ENCODE data around the gene TBX21. TPM values are rescaled to one million over a fixed set of nuclear protein-coding genes. Genes with fewer than 3 reads are reported as not detected.
A peak's percentile ranks its signal among the peaks of the same experiment; 100 is the strongest.

The TBX21 gene
- total and polyA plus RNA-seq, 8 donors = 0.25 to 2.8 (median 0.46) TPM; not detected in 1

- H3K4me3 ChIP-seq = no peak overlapping the region
- H3K36me3 ChIP-seq = no peaks in the 10 kb centered on the region
- H3K9me3 ChIP-seq = no peaks in the 10 kb centered on the region
- ATAC-seq (peak; percentile 33), DNase-seq (peak in 1 of 4 donors; percentile 32)
- H3K27ac ChIP-seq = no peak overlapping the region
- peaks cover 11 to 59% of the 10 kb centered on the region in 2 donors for H3K27me3 ChIP-seq
- H3K4me1 ChIP-seq = no peaks in the 10 kb centered on the region
- intact Hi-C loops (cut with DNase I) = no loop called here
- no peak for TF ChIP-seq CTCF (IDR thresholded peaks at IDR 0.05)
These were observed 9.5 kb downstream of the TBX21 start for GRCh38 chr17:47742319-47743181.

- no peak for ATAC-seq
- no peak for DNase-seq
- no peak for TF ChIP-seq CTCF (IDR thresholded peaks at IDR 0.05)
- intact Hi-C loops (cut with DNase I) = no loop called here
- no peaks in the 10 kb centered on the region for H3K4me1 ChIP-seq
- H3K9me3 ChIP-seq = no peaks in the 10 kb centered on the region
- H3K4me3 ChIP-seq = no peak overlapping the region
- no peaks in the 10 kb centered on the region for H3K36me3 ChIP-seq
- H3K27me3 ChIP-seq = peaks cover 11 to 55% of the 10 kb centered on the region in 2 donors
- no peak overlapping the region for H3K27ac ChIP-seq
These were observed 11.4 kb downstream of the TBX21 start for GRCh38 chr17:47744168-47745036.

GRCh38 chr17:47745037-47745380, 12.0 kb downstream of the TBX21 start:
- H3K4me1 ChIP-seq = no peaks in the 10 kb centered on the region
- ATAC-seq (no peak), DNase-seq (no peak)
- no peak overlapping the region for H3K27ac ChIP-seq
- no peaks in the 10 kb centered on the region for H3K9me3 ChIP-seq
- no peak overlapping the region for H3K4me3 ChIP-seq
- H3K36me3 ChIP-seq = no peaks in the 10 kb centered on the region
- intact Hi-C loops (cut with DNase I) = no loop called here
- H3K27me3 ChIP-seq = peaks cover 11 to 53% of the 10 kb centered on the region in 2 donors
- no peak for TF ChIP-seq CTCF (IDR thresholded peaks at IDR 0.05)

- Histone ChIP-seq H3K36me3 (no peaks in the 10 kb centered on the region), H3K4me1 (no peaks in the 10 kb centered on the region), H3K27me3 (peaks cover 0 to 56% of the 10 kb centered on the region in 2 donors), H3K27ac (no peak overlapping the region), H3K4me3 (no peak overlapping the region), H3K9me3 (peaks cover 0 to 5% of the 10 kb centered on the region in 2 donors)
- no peak for TF ChIP-seq CTCF (IDR thresholded peaks at IDR 0.05)
- intact Hi-C loops (cut with DNase I) = no loop called here
- DNase-seq (no peak), ATAC-seq (no peak)
These were observed 18.4 kb downstream of the TBX21 start for GRCh38 chr17:47751471-47751870.

GRCh38 chr17:47757386-47757785, 24.4 kb downstream of the TBX21 start:
- ATAC-seq (no peak), DNase-seq (no peak)
- H3K36me3 ChIP-seq = no peaks in the 10 kb centered on the region
- peaks cover 0 to 21% of the 10 kb centered on the region in 2 donors for H3K9me3 ChIP-seq
- TF ChIP-seq CTCF (IDR thresholded peaks at IDR 0.05) = no peak
- intact Hi-C loops (cut with DNase I) = no loop called here
- no peaks in the 10 kb centered on the region for H3K4me1 ChIP-seq
- no peak overlapping the region for H3K27ac ChIP-seq
- peaks cover 0 to 45% of the 10 kb centered on the region in 2 donors for H3K27me3 ChIP-seq
- H3K4me3 ChIP-seq = no peak overlapping the region

Data from left lung (tissue), 10 donors.